Measurements from ENCODE around the gene TTC5. TPM values are rescaled to one million over a fixed set of nuclear protein-coding genes. Genes with fewer than 3 reads are reported as not detected.
"Not testable (repeated sequence)": the region's sequence is repeated elsewhere in the genome, so short reads cannot be mapped to it uniquely, and the experiment has no call there.

The TTC5 gene
- 18.5 and 24.2 TPM in 2 replicates for total RNA-seq (2014; rRNA removed; shearing (Covaris generic))

- DNase-seq (ENCODE audit: low spot score) = peak; percentile 75
Measured at GRCh38 chr14:20305265-20306078, at the start of gene TTC5. TTC5 (minus strand) TSS chr14:20305951; CDS start chr14:20305937, 14 bp downstream.

GRCh38 chr14:20350860-20351259, 45.1 kb upstream of the TTC5 start:
- no peak for DNase-seq (ENCODE audit: low spot score)

- no peak for DNase-seq (ENCODE audit: low spot score)
Measured at GRCh38 chr14:20350282-20350681, 44.5 kb upstream of the TTC5 start.

DNA sequence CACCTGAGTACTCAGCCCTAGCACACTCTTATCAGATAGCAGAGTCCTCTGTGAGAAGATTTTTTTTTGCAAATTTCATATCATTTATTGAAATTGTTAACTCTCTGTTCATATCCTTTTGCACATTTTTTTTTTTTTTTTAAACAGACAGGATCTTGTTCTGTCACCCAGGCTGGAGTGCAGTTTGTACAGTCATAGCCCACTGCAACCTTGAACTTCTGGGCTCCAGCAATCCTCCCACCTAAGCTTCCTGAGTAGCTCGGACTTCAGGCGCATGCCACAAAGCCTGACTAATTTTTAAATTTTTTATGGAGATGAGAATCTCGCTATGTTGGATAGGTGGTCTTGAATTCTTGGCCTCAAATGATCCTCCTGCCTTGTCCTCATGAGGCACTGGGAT, 42.0 kb upstream of the TTC5 start:
- no peak for DNase-seq (ENCODE audit: low spot score)

- DNase-seq (ENCODE audit: low spot score) = no peak
Measured at GRCh38 chr14:20346713-20347112, 41.0 kb upstream of the TTC5 start.

DNA sequence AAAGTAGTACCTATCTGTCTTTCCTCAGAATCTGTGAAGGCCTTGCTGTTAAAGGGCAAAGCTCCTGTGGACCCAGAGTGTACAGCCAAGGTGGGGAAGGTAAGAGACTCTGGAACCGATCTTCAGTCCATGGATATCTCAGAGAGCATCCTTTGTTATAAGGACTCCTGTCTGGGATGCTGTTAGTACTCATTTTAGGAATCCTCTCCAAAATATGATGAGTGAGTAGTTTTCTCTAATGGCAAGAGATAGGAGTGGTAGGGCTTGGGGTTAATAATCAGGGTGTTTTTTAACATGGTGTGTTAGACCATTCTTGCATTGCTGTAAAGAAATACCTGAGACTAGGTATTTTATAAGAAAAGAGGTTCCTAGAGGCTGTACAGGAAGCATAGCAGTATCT, 39.6 kb upstream of the TTC5 start:
- no peak for DNase-seq (ENCODE audit: low spot score)

- DNase-seq (ENCODE audit: low spot score) = no peak
Measured at GRCh38 chr14:20343862-20344220, 38.1 kb upstream of the TTC5 start.

DNA sequence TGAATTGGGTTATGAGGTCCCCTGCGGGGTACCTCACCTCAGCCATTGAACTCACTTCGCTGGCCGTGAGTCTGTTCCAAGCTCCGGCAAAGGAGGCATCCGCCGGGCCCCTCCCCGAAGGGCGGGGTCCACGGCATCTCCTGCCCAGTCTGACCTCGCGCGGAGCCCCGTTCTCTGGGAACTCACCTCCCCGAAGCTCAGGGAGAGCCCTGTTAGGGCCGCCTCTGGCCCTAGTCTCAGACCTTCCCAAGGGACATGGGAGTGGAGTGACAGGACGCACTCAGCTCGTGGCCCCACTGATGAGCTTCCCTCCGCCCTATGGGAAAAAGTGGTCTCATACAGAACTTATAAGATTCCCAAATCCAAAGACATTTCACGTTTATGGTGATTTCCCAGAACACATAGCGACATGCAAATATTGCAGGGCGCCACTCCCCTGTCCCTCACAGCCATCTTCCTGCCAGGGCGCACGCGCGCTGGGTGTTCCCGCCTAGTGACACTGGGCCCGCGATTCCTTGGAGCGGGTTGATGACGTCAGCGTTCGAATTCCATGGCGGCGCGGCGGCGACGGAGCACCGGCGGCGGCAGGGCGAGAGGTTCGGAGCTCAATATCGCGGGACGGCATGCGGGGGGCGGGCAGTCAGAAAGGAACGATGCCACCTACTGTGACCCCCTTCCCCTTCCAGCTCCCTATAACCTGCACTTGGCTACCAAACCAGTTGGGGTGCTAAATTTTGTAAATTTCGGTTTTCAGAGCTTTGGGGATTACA, 37.5 kb upstream of the TTC5 start, which contains the start of gene PARP2:
TSS of gene PARP2 (plus strand) at position 544 of the 770 bp plus-strand sequence. CDS start at position 551, 7 bp downstream.
- peak; percentile 99 for DNase-seq (ENCODE audit: low spot score)

DNA sequence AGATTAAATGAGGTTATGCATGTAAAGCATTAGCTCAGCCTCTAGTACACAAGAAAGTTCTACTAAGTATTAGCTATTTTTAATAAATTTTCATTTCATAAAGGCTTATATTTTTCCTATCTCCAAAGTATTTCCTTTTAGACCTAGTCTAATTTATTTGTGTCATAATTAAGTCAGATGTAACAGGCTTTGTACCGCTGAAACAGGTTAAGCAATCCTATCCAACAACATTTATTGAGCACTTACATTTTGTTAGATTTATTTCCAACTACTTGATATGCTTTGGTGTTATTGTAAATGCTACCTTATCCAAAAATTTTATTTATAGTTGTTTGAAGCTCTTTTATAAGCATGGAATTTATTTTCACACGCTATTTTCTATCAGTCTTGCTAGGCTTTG, 35.9 kb upstream of the TTC5 start:
- DNase-seq (ENCODE audit: low spot score) = no peak

- DNase-seq (ENCODE audit: low spot score) = not testable (repeated sequence)
Measured at GRCh38 chr14:20341032-20341431, 35.3 kb upstream of the TTC5 start.

DNA sequence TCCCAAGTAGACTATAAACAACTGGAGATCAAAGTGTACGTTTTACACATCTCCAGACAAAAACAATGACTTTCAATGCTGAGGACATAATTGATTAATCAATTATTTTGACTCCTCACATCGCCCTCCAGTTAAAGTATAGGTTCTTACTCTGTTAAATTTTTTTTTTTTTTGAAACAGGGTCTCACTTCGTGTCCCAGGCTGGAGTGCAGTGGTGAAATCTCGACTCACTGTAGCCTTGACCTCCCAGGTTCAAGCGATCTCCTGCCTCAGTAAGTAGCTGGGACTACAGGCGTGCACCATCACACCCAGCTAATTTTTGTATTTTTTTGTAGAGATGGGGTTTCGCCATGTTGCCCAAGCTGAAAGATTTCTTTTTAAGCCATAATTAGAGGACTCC, 28.3 kb upstream of the TTC5 start:
- DNase-seq (ENCODE audit: low spot score) = no peak

DNA sequence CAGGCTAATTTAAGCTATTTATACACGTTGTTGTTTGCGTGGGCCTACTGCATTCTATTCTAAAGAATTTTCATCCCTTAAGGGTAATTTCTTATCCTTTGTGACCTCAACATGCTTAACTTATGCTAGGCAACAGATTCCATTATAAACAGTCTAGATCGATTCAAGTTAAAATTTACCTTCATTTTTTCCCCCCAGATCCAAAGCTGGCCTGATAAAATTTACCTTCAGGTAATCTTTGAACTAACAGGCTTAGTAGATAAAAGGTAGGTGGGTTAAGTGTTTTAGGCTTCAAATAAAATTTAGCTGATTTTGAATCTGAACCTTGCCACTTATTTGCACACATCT, 27.7 kb upstream of the TTC5 start:
- no peak for DNase-seq (ENCODE audit: low spot score)

DNA sequence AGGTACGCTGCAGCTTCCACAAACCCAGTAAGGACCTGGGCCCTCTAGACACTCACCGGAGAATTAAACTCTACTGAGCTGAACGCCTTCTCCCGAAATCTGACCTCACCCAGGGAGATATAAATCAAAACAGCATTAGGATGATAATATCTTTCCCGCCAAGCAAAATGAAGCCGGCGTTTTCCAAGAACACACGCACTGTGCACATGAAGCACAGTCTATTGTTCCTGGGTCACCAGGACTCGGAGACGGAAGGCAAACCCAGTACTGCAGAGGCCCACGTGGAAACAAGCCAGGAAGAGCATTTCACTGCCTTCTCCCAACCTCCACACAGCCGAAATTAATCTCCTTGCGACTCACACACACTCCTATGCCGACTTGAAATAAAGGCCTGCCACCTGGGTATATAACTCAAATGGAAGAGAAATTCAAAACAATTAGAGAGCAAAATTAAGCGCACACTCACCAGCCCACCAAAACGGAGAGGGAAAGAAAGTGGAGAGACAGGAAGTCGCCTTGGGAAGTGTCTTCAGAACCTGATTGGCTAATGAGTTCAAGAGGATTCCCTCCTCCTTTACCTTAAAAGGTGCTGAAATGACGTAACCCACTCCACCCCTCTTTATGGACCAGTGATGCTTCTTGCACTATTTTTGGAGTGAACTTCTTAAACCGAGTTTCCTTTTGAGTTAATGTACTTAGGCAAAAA, 27.2 kb upstream of the TTC5 start, which contains the start of gene CCNB1IP1:
TSS of gene CCNB1IP1 (minus strand) at position 492 of the 706 bp plus-strand sequence. CDS start 16,756 bp downstream, outside the sequence.
- DNase-seq (ENCODE audit: low spot score) = peak; percentile 95

GRCh38 chr14:20332431-20332787, 26.7 kb upstream of the TTC5 start:
- DNase-seq (ENCODE audit: low spot score) = no peak

DNA sequence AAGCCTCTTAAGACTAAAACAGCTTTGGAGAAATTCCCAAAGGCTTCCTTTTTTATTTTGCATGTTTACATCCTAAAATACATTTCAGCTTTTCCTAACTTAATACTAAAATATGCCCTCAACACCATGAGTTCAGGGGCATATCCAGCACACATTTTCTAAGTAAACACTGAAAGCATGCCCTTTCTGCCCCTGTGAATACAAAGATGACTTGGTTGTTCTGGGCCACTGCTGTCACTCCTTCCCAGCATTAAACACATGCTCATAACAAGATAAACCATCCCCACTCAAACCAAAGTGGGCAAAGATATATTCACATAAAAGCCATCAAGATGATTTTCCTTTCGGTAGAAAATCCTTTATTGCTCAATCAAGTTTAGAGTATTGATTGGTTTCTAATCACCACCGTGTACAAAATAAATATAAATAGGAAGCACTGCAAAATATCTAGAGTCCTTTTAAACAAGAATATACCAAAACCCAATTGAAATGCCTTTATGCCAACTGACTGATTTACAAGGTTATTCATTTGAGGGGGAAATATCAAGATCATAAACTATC, 25.4 kb upstream of the TTC5 start:
- DNase-seq (ENCODE audit: low spot score) = no peak

GRCh38 chr14:20329355-20329754, 23.6 kb upstream of the TTC5 start:
- no peak for DNase-seq (ENCODE audit: low spot score)

GRCh38 chr14:20328705-20329104, 23.0 kb upstream of the TTC5 start:
- no peak for DNase-seq (ENCODE audit: low spot score)

DNA sequence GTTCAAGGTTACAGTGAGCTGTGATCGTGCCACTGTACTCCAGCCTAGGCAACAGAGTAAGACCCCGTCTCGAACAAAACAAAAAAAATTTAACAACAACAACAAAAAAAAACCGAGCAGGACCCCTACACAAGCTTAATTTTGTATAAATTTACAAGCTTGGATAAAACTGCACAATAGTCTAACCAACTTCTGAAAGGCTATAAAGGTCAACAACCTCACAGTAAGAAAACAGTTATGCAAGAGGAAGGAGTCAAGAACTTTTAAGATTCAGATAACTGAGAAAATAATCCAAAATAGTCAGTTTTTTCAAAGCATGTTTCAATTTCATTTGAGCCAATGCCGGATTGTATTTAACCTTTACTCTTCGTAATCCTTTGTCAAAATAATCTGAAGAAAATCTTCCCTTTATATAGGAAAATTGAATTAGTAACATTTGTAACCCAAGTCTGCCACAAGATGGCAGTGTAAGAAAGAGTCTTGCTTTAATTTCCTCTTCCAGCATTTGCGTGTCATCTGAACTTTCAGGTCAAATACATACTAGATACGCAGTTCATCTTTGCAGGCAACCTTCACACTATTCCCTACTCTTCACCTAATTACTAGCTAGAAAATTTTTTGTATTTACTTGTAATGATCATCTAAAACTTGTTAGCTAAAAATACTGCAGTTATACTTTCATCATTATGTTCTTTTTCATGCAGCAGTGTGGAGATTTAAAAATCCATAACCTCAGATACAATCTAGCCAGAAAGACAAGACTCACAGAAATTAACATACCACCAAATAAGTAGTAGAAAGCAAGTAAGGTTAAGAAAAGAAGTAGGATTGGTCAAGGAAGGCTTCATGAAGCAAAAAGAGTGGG, 21.5 kb upstream of the TTC5 start:
- DNase-seq (ENCODE audit: low spot score) = peak; percentile 55

- DNase-seq (ENCODE audit: low spot score) = no peak
Measured at GRCh38 chr14:20317720-20318119, 12.0 kb upstream of the TTC5 start.

GRCh38 chr14:20314026-20314425, 8.3 kb upstream of the TTC5 start:
- no peak for DNase-seq (ENCODE audit: low spot score)

DNA sequence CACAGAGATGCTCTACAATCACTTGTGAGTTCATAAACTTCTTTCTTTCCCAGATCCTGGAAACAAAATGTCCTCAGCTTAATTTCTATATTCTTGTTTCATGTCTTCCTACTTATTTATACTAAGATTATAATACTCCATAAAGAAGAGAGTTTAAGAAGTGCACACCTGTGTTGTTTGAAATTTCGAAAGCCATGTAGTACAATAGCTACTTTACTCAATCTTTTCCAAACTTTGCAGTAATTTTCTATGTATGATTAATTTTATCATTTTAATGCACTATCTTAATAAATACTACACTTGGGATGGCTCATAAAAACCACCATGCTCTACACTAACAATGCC, 300 bp upstream of the TTC5 start:
- no peak for DNase-seq (ENCODE audit: low spot score)

All from H4 (cell line).